Choroid plexus epithelial cell (primary cell): ENCODE results near the gene NOS2.

Source experiments
- DNase-seq: peaks from one replicate; pipeline ENCODE4 v3.0.0-alpha.2; 2010; ENCODE audit warnings: low read depth
- H3K4me3 ChIP-seq: 2 replicates; pipeline ENCODE4 v1.5.1; 2011; ENCODE audit warnings: low read depth, mild to moderate bottlenecking, control low read depth, low read length, moderate library complexity
- TF ChIP-seq, protein P1 (sequence below): conservative IDR thresholded peaks from 2 replicates; pipeline ENCODE4 v1.5.1; 2011; ENCODE audit warnings: low read depth, mild to moderate bottlenecking, control low read depth, inconsistent platforms, low read length, moderate library complexity

The NOS2 gene

DNA sequence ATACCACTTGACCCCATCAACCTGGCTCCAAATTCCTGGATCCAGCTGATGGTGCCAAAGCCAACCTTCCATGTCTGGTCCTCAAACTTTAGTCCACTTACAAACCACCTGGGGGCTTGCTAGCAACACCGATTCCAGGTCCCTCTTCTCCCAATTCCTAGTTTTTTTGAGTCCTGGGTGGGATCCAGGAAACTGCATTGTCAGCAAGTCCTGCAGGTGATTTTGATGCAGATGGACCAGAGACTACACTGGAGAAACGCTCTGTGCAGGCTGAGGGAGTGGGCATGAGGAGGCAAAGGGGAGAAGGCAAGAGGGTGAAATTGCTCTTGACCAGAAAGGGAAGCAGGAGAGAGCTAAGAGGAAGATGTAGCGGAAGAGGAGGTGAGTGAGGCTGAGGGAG is 21.0 kb upstream of the NOS2 start:
- TF ChIP-seq, protein P1, sequence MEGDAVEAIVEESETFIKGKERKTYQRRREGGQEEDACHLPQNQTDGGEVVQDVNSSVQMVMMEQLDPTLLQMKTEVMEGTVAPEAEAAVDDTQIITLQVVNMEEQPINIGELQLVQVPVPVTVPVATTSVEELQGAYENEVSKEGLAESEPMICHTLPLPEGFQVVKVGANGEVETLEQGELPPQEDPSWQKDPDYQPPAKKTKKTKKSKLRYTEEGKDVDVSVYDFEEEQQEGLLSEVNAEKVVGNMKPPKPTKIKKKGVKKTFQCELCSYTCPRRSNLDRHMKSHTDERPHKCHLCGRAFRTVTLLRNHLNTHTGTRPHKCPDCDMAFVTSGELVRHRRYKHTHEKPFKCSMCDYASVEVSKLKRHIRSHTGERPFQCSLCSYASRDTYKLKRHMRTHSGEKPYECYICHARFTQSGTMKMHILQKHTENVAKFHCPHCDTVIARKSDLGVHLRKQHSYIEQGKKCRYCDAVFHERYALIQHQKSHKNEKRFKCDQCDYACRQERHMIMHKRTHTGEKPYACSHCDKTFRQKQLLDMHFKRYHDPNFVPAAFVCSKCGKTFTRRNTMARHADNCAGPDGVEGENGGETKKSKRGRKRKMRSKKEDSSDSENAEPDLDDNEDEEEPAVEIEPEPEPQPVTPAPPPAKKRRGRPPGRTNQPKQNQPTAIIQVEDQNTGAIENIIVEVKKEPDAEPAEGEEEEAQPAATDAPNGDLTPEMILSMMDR: no peak
- no peak for DNase-seq
- no peak overlapping the region for H3K4me3 ChIP-seq

DNA sequence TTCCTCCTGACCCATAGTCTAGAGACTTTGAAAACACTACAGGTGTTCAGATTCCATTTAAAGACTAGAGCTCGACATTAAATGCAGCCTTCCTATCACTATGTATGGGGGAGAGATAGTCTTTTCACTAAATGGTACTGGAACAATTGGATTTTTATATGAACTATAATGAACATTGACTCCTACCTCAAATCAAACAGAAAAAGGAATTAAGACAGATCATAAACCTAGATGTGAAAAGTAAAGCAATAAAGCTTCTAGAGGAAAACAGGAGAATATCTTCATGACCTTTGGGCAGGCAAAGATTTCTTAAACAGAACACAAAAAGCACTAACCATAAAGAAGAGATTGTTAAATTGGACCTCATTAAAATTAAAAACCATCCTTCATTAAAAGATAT is 18.8 kb upstream of the NOS2 start:
- no peak for DNase-seq
- no peak overlapping the region for H3K4me3 ChIP-seq
- TF ChIP-seq, protein P1: no peak

DNA sequence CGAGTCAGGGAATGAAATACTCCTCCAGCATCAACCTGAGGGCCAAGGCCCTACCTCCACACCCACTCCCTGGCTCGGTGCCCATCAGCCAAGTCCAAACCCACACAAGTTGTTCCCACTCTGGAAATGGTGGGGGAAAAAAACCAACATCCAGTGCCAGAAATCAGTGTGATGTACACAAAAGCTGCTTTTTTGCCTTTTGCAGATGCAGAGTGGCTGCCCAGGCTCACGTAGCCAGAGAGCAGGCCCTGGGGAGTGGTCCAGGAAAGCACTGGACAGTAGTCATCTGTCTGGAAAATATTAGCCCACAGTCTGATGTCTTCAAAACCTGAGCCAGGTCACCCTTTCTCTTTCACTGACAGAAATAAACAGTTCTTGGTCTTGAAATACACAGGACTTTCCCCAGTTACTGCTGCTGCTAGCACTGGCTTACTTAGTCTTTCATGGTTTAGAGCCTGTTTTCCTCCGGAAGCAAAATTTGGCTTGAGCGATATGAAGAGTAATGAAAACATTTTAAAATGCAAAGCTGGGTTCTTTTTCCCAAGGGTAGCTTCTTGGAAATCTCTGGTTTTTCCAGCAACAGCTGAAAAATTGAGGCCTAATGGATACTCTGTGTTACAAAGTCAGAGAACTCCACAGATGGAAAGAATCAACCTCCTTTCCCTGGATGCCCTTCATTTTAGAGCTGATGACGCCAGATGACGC is 18.2 kb upstream of the NOS2 start:
- no peak overlapping the region for H3K4me3 ChIP-seq
- TF ChIP-seq, protein P1: no peak

DNA sequence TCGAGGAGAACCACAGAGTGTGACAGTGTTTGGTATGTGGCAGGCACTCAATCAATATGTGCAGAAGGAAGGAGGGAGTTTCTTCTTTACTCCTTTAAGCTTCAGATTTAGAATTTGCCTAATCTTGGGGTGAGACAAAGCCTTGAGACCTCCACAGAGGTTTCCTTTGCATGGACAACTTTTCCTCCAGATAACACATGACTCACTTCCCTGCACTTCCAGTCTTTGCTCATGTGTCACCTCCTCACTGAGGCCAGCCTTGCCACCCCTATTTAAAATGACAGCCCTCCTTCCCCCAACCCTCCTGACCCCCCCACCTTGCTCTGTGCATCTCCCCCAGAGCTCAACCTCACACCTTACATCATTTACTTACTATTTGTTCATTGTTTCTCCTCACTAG is 17.4 kb upstream of the NOS2 start:
- no peak for DNase-seq
- TF ChIP-seq, protein P1: no peak

More for the DNA sequence above, 18.2 kb upstream of the NOS2 start:
- DNase-seq: no peak

DNA sequence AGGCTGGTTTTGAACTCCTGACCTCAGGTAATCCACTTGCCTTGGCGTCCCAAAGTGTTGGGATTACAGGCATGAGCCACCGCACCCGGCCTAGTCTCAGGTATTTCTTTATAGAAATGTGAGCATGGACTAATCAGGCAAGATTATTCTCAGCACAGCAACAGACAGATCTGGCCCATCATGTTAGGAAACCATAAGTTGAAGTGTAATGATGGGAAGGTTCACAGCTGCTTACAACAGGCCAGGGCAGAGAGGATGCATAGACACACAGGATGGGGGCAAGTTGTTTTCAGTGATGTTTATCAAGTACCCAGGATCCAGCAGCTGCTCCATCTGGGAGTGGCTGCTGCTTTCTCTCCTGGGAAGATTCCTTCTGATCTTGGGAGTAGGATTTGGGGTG is 16.6 kb upstream of the NOS2 start:
- no peak for DNase-seq
- no peak overlapping the region for H3K4me3 ChIP-seq
- TF ChIP-seq, protein P1: no peak

More for the DNA sequence above, 17.4 kb upstream of the NOS2 start:
- no peak overlapping the region for H3K4me3 ChIP-seq

DNA sequence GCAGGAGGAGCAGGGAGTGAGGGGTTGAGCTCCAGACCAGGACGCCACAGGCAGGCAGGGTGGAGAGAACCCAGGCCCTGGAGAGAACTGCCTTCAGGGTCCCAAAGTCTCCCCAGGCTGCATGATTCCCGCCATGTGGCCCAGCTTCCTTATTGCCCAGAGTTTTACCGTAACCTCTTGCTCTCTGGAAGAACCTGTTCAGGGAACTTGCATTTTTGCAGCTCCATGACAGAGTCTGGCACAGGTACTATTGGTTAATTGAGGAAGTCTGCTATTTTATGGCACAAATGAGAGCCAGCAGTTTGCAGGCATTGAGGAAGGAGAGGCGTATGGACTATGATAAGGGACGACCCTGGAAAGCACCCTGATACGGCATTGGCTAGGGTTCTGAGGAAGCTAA is 11.6 kb upstream of the NOS2 start:
- TF ChIP-seq, protein P1: no peak
- H3K4me3 ChIP-seq: no peak overlapping the region
- DNase-seq: no peak

DNA sequence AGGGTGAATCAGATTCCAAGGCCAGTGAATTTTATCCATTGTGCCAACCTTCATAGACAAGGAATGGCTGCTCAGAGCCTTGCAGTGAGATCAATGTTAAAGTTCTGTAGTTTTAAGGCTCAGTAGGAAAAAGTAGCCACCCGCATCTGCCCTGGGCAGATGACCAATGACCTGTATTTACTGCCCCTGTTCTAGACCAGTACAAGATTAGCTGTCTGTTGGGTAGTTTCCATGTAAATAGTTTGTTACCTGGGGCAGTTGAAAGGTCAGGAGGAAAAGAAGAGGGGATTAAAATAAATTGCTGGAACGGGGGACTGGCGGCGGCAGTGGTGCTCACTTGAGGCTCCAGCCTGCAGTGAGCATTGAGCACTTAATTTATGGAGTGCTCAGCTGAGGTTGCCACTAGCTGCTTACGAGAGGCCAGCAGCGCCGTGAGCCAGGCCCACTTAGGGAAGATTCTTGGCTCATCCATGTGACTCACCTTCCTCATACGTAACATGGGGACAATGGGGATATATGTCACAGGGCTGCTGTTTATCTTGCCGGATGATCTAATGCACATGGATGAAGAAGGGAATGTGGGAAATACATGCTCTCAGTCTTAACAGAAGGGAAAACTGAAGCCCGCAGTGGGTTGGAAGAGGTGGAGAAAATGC is 10.7 kb upstream of the NOS2 start:
- H3K4me3 ChIP-seq: no peak overlapping the region
- DNase-seq: no peak
- TF ChIP-seq, protein P1: no peak
